Measurements from ENCODE around the gene POU6F1. TPM values are rescaled to one million over a fixed set of nuclear protein-coding genes. Genes with fewer than 3 reads are reported as not detected.

POU6F1 gene
- total and polyA plus RNA-seq, 2 of the 8 experiments (the other 6 are each of a cell fraction or from before 2014, with no cell fraction given), result 5.6 to 8.7 TPM

DNA sequence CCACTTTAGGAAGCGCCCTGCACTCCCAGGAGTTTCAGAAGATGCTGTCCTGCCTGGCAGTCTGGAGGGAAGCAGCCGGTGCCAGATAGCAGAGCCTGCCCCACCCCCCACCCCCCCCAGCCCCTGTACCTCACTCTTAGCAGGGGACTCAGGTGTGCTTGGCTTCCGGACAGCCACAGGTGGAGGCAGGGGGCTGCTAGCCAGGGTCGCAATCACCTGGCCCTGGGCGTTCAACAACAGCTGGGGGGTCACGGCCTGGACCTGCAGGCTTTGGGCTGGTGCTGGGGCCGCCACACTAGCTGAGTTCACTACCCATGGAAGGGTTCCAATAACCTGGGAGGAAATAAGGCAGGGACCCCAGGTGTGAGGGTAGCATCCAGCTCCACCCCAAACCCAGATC lies 22.0 kb downstream of the POU6F1 start:
- H3K27me3 ChIP-seq (replicated peaks in 1 of 4; ENCODE audit: control insufficient read depth in 3 of 4, extremely low read depth in 1 of 4, insufficient read depth in 3 of 4, low read length in 3 of 4), result no peaks in the 10 kb centered on the region
- ChIA-PET POLR2A (ENCODE audit: partially characterized antibody) (interaction anchor here (1.1 to 2.5 kb wide), 3 partner anchors 8 to 44 kb away, joined by 4 to 8 read pairs (median 4); no protein-coding TSS in a partner anchor), CTCF (ENCODE audit: partially characterized antibody) (interaction anchor here (0.7 to 1.3 kb wide), 3 partner anchors 8 to 57 kb away, joined by 3 to 6 read pairs (median 3); no protein-coding TSS in a partner anchor)
- no peaks in the 10 kb centered on the region for H4K20me1 ChIP-seq (replicated peaks in 1 of 2; ENCODE audit: control insufficient read depth in 1 of 2, insufficient read depth in 2 of 2, low read length in 2 of 2)
- no peak overlapping the region for H4K8ac ChIP-seq (ENCODE audit: extremely low read depth, insufficient read depth, low read length)
- no peak overlapping the region for H3K4me2 ChIP-seq (ENCODE audit: insufficient read depth in 1 of 2, low read depth in 2 of 2, low read length in 2 of 2)
- no peak overlapping the region for H3K18ac ChIP-seq (ENCODE audit: extremely low read depth, low read length)
- H3K36me3 ChIP-seq (ENCODE audit: control insufficient read depth in 2 of 4, insufficient read depth in 4 of 4, low read length in 3 of 4), result no peaks in the 10 kb centered on the region
- no peaks in the 10 kb centered on the region for H3K79me1 ChIP-seq (ENCODE audit: low read depth, low read length)
- H2BK120ac ChIP-seq (replicated peaks; ENCODE audit: low read depth, low read length), result no peak overlapping the region
- TF ChIP-seq MAFK (IDR thresholded peaks at IDR 0.05; ENCODE audit: low read depth, low read length), result no peak
- TF ChIP-seq SRF (IDR thresholded peaks at IDR 0.05; ENCODE audit: low read depth, low read length), result no peak
- no peak for TF ChIP-seq SP2 (IDR thresholded peaks at IDR 0.05; ENCODE audit: low read length)
- TF ChIP-seq BACH1 (IDR thresholded peaks at IDR 0.05; ENCODE audit: low read length), result no peak
- TF ChIP-seq POU5F1 (IDR thresholded peaks at IDR 0.05; ENCODE audit: low read depth, low read length), result no peak
- no peak for TF ChIP-seq CBX8 (IDR thresholded peaks at IDR 0.05; ENCODE audit: borderline replicate concordance, low read depth, low read length)
- TF ChIP-seq, protein P1, sequence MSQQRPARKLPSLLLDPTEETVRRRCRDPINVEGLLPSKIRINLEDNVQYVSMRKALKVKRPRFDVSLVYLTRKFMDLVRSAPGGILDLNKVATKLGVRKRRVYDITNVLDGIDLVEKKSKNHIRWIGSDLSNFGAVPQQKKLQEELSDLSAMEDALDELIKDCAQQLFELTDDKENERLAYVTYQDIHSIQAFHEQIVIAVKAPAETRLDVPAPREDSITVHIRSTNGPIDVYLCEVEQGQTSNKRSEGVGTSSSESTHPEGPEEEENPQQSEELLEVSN (IDR thresholded peaks at IDR 0.05), result no peak
- no peak for TF ChIP-seq GABPA (IDR thresholded peaks at IDR 0.05; ENCODE audit: borderline replicate concordance, insufficient read depth, low read length)
- TF ChIP-seq TEAD4 (IDR thresholded peaks at IDR 0.05; ENCODE audit: low read depth, low read length), result no peak
- no peak for TF ChIP-seq SUZ12 (IDR thresholded peaks at IDR 0.05; ENCODE audit: low read length)
- H2AFZ ChIP-seq (ENCODE audit: low read length), result no peak overlapping the region
- H2BK15ac ChIP-seq (ENCODE audit: low read length), result no peak overlapping the region
- no peaks in the 10 kb centered on the region for H3K4me1 ChIP-seq (replicated peaks in 1 of 4; ENCODE audit: control insufficient read depth in 3 of 4, insufficient read depth in 4 of 4, low read length in 3 of 4)
- no peaks in the 10 kb centered on the region for H3K23me2 ChIP-seq (ENCODE audit: low read depth, low read length)
- no peak overlapping the region for H3K4me3 ChIP-seq (ENCODE audit: extremely low read depth in 1 of 4, insufficient read depth in 2 of 4, low read depth in 3 of 4, low read length in 4 of 4)
- no peak overlapping the region for H2AK5ac ChIP-seq (ENCODE audit: low read depth, low read length)
- no peaks in the 10 kb centered on the region for H3K79me2 ChIP-seq (ENCODE audit: control insufficient read depth in 1 of 2, insufficient read depth in 2 of 2, low read length in 2 of 2)
- no peak overlapping the region for H2BK20ac ChIP-seq (ENCODE audit: low read length)
- no peak overlapping the region for H2BK5ac ChIP-seq (ENCODE audit: low read depth, low read length)
- H3K4ac ChIP-seq (replicated peaks; ENCODE audit: insufficient read length, low read depth, low read length), result no peak overlapping the region
- no peak overlapping the region for H3K56ac ChIP-seq (replicated peaks; ENCODE audit: insufficient read length, low read depth, low read length)
- H3K27ac ChIP-seq (ENCODE audit: low read depth, low read length), result no peak overlapping the region
- no peak overlapping the region for H3K9ac ChIP-seq (replicated peaks in 1 of 4; ENCODE audit: extremely low read depth in 1 of 4, low read depth in 3 of 4, low read length in 3 of 4)
- no peak overlapping the region for H4K91ac ChIP-seq (replicated peaks; ENCODE audit: insufficient read length, low read length)
- no peaks in the 10 kb centered on the region for H3K9me3 ChIP-seq (ENCODE audit: insufficient read depth in 2 of 2, low read depth in 1 of 2, low read length in 1 of 2)
- DNase-seq (ENCODE audit: low read depth in 1 of 2, low spot score in 2 of 2) (no peak), FAIRE-seq (no peak)
- no peak overlapping the region for H2BK12ac ChIP-seq (ENCODE audit: low read depth, low read length)
- no peak overlapping the region for H3K14ac ChIP-seq (ENCODE audit: insufficient read length)
- 87% methylated on average over 4 of the region's 7 CpGs; no CpG with 5 or more reads in 1 of the 2 experiments for WGBS, 2 experiments (ENCODE audit: extremely low coverage in 1 of 2, insufficient coverage in 1 of 2, insufficient read length in 1 of 2, insufficient replicate concordance in 2 of 2, low coverage in 1 of 2, low lambda C conversion rate in 2 of 2, missing lambda C conversion rate in 1 of 2)
- H4K5ac ChIP-seq (ENCODE audit: insufficient read length, low read depth, low read length), result no peak overlapping the region
- no peak overlapping the region for H3K23ac ChIP-seq (ENCODE audit: insufficient read length)

Data from H1 (cell line).